Upper lobe of right lung (tissue), 1 donor: Measurements from ENCODE around the gene TCTN2. TPM values are rescaled to one million over a fixed set of nuclear protein-coding genes. Genes with fewer than 3 reads are reported as not detected.

Source experiments
- ATAC-seq: fragments of 200-7000 bp; cut with Tn5 transposase; one replicate; pipeline ENCODE4 v1.9.1; 2020; ENCODE audit warnings: mild to moderate bottlenecking, moderate library complexity
- DNase-seq: peaks from one replicate; pipeline ENCODE4 v3.0.0-alpha.2; 2020
- H3K27ac ChIP-seq: fragments of 200-600 bp; one replicate; pipeline ENCODE4 v1.8.0; 2022
- H3K27me3 ChIP-seq: fragments of 200-600 bp; one replicate; pipeline ENCODE4 v1.8.0; 2022; ENCODE audit warnings: mild to moderate bottlenecking
- H3K36me3 ChIP-seq: fragments of 200-600 bp; one replicate; pipeline ENCODE4 v1.8.0; 2022
- H3K4me1 ChIP-seq: fragments of 200-600 bp; one replicate; pipeline ENCODE4 v1.8.0; 2022
- H3K4me3 ChIP-seq: fragments of 200-600 bp; one replicate; pipeline ENCODE4 v1.8.0; 2022; ENCODE audit warnings: mild to moderate bottlenecking
- H3K9me3 ChIP-seq: fragments of 200-600 bp; one replicate; pipeline ENCODE4 v1.8.0; 2022
- intact Hi-C: fragments of 100-400 bp; cut with DNase I; formaldehyde crosslinking; loops from one replicate; pipeline ENCODE4 v1.11.0; 2022
- total RNA-seq: library from RNA; stranded (reverse); fragmentation: NEBNext Ultra II Directional; extraction: Animal tissue kit (Norgen Biotek cat#: 25700); gene quantifications from one replicate; pipeline ENCODE4 v1.2.1, GENCODE V29; 2021
- TF ChIP-seq, protein P1 (sequence below): fragments of 200-600 bp; IDR thresholded peaks from one replicate; pipeline ENCODE4 v1.8.0; 2022; ENCODE audit warnings: antibody characterized with exemption
- donor health status: DM: no; HTN: yes; CAD: no; lungs with severe emphysema.

Gene TCTN2
- total RNA-seq, 1 donor from 2014 or later: 10.5 TPM

DNA sequence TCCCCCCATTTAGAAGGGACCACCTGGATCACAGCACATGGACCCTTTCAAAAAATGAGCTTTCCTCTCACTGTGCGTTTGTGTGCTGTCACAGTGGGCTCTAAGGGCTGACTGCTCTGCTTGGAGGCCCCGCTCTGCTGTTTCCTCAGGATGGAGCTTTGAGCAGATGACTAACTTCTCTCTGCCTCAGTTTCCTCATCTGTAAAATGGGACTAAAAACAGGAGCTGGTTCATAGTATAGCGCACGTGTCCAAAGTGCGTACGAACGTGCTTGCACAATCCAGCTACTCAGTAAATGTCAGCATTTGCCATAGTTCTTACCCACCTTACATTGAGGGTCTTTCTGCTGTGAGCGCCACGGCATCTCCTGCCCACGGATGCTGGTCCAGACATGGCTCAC is 78.4 kb downstream of the TCTN2 start:
- intact Hi-C loops: no loop called here
- H3K4me3 ChIP-seq: no peak overlapping the region

GRCh38 chr12:123750159-123750656 is 79.3 kb downstream of the TCTN2 start:
- ATAC-seq (no peak), DNase-seq (no peak)
- no peaks in the 10 kb centered on the region for H3K4me1 ChIP-seq
- no peak overlapping the region for H3K4me3 ChIP-seq
- H3K27me3 ChIP-seq: no peaks in the 10 kb centered on the region
- intact Hi-C loops: no loop called here
- TF ChIP-seq, protein P1, sequence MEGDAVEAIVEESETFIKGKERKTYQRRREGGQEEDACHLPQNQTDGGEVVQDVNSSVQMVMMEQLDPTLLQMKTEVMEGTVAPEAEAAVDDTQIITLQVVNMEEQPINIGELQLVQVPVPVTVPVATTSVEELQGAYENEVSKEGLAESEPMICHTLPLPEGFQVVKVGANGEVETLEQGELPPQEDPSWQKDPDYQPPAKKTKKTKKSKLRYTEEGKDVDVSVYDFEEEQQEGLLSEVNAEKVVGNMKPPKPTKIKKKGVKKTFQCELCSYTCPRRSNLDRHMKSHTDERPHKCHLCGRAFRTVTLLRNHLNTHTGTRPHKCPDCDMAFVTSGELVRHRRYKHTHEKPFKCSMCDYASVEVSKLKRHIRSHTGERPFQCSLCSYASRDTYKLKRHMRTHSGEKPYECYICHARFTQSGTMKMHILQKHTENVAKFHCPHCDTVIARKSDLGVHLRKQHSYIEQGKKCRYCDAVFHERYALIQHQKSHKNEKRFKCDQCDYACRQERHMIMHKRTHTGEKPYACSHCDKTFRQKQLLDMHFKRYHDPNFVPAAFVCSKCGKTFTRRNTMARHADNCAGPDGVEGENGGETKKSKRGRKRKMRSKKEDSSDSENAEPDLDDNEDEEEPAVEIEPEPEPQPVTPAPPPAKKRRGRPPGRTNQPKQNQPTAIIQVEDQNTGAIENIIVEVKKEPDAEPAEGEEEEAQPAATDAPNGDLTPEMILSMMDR: no peak
- no peaks in the 10 kb centered on the region for H3K9me3 ChIP-seq
- peaks cover 68% of the 10 kb centered on the region for H3K36me3 ChIP-seq
- no peak overlapping the region for H3K27ac ChIP-seq

More for the DNA sequence above, 78.4 kb downstream of the TCTN2 start:
- peaks cover 68% of the 10 kb centered on the region for H3K36me3 ChIP-seq
- no peaks in the 10 kb centered on the region for H3K27me3 ChIP-seq
- no peak overlapping the region for H3K27ac ChIP-seq
- ATAC-seq (no peak), DNase-seq (no peak)
- H3K9me3 ChIP-seq: no peaks in the 10 kb centered on the region
- TF ChIP-seq, protein P1: no peak
- H3K4me1 ChIP-seq: no peaks in the 10 kb centered on the region

- DNase-seq (no peak), ATAC-seq (no peak)
- Histone ChIP-seq H3K36me3 (peaks cover 67% of the 10 kb centered on the region), H3K27ac (no peak overlapping the region), H3K9me3 (no peaks in the 10 kb centered on the region), H3K4me1 (no peaks in the 10 kb centered on the region), H3K27me3 (no peaks in the 10 kb centered on the region), H3K4me3 (no peak overlapping the region)
- TF ChIP-seq, protein P1: no peak
- intact Hi-C loops: no loop called here
These were observed 81.1 kb downstream of the TCTN2 start for GRCh38 chr12:123752046-123752445.

- TF ChIP-seq, protein P1: no peak
- Histone ChIP-seq H3K4me3 (no peak overlapping the region), H3K9me3 (no peaks in the 10 kb centered on the region), H3K36me3 (peaks cover 65% of the 10 kb centered on the region), H3K4me1 (no peaks in the 10 kb centered on the region), H3K27ac (no peak overlapping the region), H3K27me3 (no peaks in the 10 kb centered on the region)
- ATAC-seq: no peak
- intact Hi-C loops: no loop called here
- DNase-seq: no peak
These were observed 83.3 kb downstream of the TCTN2 start for GRCh38 chr12:123754041-123754772.

DNA sequence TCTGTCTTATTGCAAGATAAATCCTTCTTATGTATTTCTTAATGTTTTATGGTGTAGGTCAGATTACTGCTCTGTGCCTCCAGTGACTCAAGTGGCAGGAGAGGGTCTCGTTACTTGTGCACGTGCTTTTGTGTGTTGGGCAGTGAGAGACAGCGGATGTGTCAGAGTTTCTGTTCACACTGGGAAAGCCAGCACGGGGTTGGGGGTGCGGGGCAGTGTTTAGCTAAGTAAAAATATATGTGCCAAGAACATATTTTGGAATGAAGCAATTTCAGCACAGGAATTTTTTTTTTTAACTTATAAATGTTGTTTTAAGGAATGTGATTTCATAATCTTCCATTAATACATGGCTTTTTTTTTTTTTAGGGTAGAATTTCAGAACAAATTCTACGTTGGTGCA is 86.6 kb downstream of the TCTN2 start:
- Histone ChIP-seq H3K27ac (no peak overlapping the region), H3K9me3 (no peaks in the 10 kb centered on the region), H3K4me3 (no peak overlapping the region), H3K4me1 (peaks cover 9% of the 10 kb centered on the region), H3K27me3 (no peaks in the 10 kb centered on the region), H3K36me3 (peaks cover 41% of the 10 kb centered on the region)
- no peak for ATAC-seq
- intact Hi-C loops: no loop called here
- TF ChIP-seq, protein P1: no peak
- DNase-seq: no peak

Other genes with a start within 250 kb of the TCTN2 start
- gene RILPL2, start 234.4 kb upstream of the TCTN2 start, total RNA-seq: 15.1 TPM
- gene SNRNP35, start 213.0 kb upstream of the TCTN2 start, total RNA-seq: 20.4 TPM
- gene RILPL1, start 137.4 kb upstream of the TCTN2 start, total RNA-seq: 17.9 TPM
- gene TMED2, start 86.6 kb upstream of the TCTN2 start, total RNA-seq: 200 TPM
- gene DDX55, start 69.0 kb upstream of the TCTN2 start, total RNA-seq: 20.2 TPM
- gene EIF2B1, start 37.4 kb upstream of the TCTN2 start, total RNA-seq: 40.0 TPM
- gene GTF2H3, start 37.3 kb upstream of the TCTN2 start, total RNA-seq: 21.8 TPM
- gene ATP6V0A2, start 41.2 kb downstream of the TCTN2 start, total RNA-seq: 27.8 TPM
- 0.23 TPM for gene DNAH10, start 91.2 kb downstream of the TCTN2 start, total RNA-seq